Measurements from ENCODE around the gene CUL1. TPM values are rescaled to one million over a fixed set of nuclear protein-coding genes. Genes with fewer than 3 reads are reported as not detected.

The CUL1 gene
- total RNA-seq, 1 donor, result 61.7 TPM

DNA sequence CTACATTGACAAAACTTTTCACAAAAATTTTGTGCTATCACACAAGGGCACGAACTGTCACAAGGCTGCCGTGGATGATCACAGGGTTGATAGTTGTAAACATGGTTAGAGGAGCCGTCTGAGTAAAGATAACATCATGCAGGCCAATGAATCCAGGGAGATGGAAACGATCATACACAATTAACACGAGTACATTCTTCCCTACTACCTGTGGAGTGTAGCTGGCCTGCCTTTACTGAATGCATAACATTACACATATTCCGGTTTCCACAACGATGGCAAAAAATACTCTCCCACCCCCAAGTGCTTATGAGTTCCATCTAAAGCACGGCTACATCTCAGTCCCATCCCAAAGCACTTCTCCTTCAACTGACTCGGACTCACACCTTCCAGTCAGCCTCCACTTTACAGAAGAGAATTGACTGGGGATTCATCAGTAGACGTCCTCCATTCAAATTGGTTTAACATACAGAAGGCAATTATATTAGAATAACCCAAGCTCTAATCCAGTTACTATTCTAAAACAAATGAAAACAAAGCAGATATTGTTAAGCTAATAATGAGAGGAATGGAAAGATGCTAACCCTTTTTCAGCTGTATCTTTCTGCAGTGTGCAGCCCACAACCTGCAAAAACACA is 116.3 kb downstream of the CUL1 start:
- TF ChIP-seq, protein P1, sequence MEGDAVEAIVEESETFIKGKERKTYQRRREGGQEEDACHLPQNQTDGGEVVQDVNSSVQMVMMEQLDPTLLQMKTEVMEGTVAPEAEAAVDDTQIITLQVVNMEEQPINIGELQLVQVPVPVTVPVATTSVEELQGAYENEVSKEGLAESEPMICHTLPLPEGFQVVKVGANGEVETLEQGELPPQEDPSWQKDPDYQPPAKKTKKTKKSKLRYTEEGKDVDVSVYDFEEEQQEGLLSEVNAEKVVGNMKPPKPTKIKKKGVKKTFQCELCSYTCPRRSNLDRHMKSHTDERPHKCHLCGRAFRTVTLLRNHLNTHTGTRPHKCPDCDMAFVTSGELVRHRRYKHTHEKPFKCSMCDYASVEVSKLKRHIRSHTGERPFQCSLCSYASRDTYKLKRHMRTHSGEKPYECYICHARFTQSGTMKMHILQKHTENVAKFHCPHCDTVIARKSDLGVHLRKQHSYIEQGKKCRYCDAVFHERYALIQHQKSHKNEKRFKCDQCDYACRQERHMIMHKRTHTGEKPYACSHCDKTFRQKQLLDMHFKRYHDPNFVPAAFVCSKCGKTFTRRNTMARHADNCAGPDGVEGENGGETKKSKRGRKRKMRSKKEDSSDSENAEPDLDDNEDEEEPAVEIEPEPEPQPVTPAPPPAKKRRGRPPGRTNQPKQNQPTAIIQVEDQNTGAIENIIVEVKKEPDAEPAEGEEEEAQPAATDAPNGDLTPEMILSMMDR (IDR thresholded peaks at IDR 0.05; ENCODE audit: insufficient read depth, low read depth, low read length), result no peak
- H3K4me3 ChIP-seq (ENCODE audit: low read depth, low read length), result no peak overlapping the region

GRCh38 chr7:148815612-148816011 is 116.9 kb downstream of the CUL1 start:
- no peak for DNase-seq (ENCODE audit: low read depth)
- TF ChIP-seq, protein P1 (IDR thresholded peaks at IDR 0.05; ENCODE audit: insufficient read depth, low read depth, low read length), result no peak
- H3K4me3 ChIP-seq (ENCODE audit: low read depth, low read length), result no peak overlapping the region

More for the DNA sequence above, 116.3 kb downstream of the CUL1 start:
- no peak for DNase-seq (ENCODE audit: low read depth)

GRCh38 chr7:148819697-148820360 is 121.1 kb downstream of the CUL1 start:
- no peak overlapping the region for H3K4me3 ChIP-seq (ENCODE audit: low read depth, low read length)
- TF ChIP-seq, protein P1 (IDR thresholded peaks at IDR 0.05; ENCODE audit: insufficient read depth, low read depth, low read length), result no peak
- peak; percentile 41 for DNase-seq (ENCODE audit: low read depth)

GRCh38 chr7:148821422-148821821 is 122.7 kb downstream of the CUL1 start:
- H3K4me3 ChIP-seq (ENCODE audit: low read depth, low read length), result no peak overlapping the region
- TF ChIP-seq, protein P1 (IDR thresholded peaks at IDR 0.05; ENCODE audit: insufficient read depth, low read depth, low read length), result no peak
- DNase-seq (ENCODE audit: low read depth), result no peak

DNA sequence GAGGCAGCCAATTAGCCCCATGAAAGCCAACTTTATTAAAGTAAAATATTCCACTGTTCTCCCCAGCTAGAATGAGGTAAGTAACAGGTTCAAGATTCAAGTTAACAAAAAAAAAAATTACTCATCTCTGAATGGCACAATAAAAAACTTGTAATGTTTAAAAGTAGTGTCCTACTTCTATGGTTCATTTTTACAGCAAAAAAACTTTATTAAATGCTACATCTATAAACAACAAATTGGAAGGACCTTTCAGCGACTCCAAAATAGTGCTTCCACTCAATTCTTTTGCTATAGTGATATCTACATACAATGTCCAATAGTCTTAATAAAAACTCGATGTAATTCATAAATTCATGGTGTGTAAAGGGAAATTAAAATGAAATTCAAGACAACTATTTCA is 126.2 kb downstream of the CUL1 start:
- no peak overlapping the region for H3K4me3 ChIP-seq (ENCODE audit: low read depth, low read length)
- DNase-seq (ENCODE audit: low read depth), result no peak
- TF ChIP-seq, protein P1 (IDR thresholded peaks at IDR 0.05; ENCODE audit: insufficient read depth, low read depth, low read length), result no peak

DNA sequence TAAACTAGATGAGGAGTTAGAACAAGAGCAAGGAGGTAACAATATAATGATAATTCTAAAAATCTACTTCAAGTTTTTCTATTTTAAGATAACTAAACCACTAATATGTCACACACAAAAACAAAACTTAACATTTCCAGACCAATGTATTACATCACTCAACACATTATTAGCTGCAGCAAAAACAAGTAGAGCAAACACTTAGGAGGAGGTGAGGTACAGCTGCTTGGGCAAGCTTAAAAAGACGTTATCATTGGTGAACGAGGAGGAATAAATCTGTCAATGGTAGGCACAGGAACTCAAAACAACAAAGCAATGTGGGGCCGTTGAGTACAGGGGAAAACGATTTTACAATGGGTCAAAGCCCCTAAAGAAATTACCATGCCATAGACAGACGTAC is 126.6 kb downstream of the CUL1 start:
- TF ChIP-seq, protein P1 (IDR thresholded peaks at IDR 0.05; ENCODE audit: insufficient read depth, low read depth, low read length), result no peak
- DNase-seq (ENCODE audit: low read depth), result no peak
- no peak overlapping the region for H3K4me3 ChIP-seq (ENCODE audit: low read depth, low read length)

All from fibroblast of villous mesenchyme (primary cell).